Activated T-cell treated with anti-CD3 and anti-CD28 coated beads, Interleukin-2, amount 50 U/mL, for 48 hours (primary cell): ENCODE data around the gene IRF5.

Experiments used
- DNase-seq, 2 experiments: peaks; one replicate each; pipeline ENCODE4 v3.0.0-alpha.2; 2020

IRF5 gene

GRCh38 chr7:128921866-128922440 lies 15.8 kb upstream of the IRF5 start:
- peak in 1 of 2 experiments; percentile 4 for DNase-seq

- DNase-seq, result peak in 1 of 2 experiments; percentile 7
Observed at GRCh38 chr7:128922496-128923410, 15.0 kb upstream of the IRF5 start.

- DNase-seq, result no peak
Observed at GRCh38 chr7:128923411-128923800, 14.3 kb upstream of the IRF5 start.

- no peak for DNase-seq
Observed at GRCh38 chr7:128924707-128925588, 12.8 kb upstream of the IRF5 start.

- DNase-seq, result no peak
Observed at GRCh38 chr7:128928159-128928813, 9.4 kb upstream of the IRF5 start.

- DNase-seq, result no peak
Observed at GRCh38 chr7:128928882-128929788, 8.6 kb upstream of the IRF5 start.

- DNase-seq, result no peak
Observed at GRCh38 chr7:128931190-128931798, 6.4 kb upstream of the IRF5 start.

- no peak for DNase-seq
Observed at GRCh38 chr7:128931965-128932861, 5.5 kb upstream of the IRF5 start.

- DNase-seq, result no peak
Observed at GRCh38 chr7:128932862-128933179, 4.9 kb upstream of the IRF5 start.

- DNase-seq, result peak; percentile 55 to 61
Observed at GRCh38 chr7:128933180-128933891, 4.4 kb upstream of the IRF5 start.

GRCh38 chr7:128934361-128935341 lies 3.1 kb upstream of the IRF5 start:
- no peak for DNase-seq

GRCh38 chr7:128935342-128935730 lies 2.4 kb upstream of the IRF5 start:
- no peak for DNase-seq

- no peak for DNase-seq
Observed at GRCh38 chr7:128936798-128937197, 929 bp upstream of the IRF5 start.

GRCh38 chr7:128937271-128937646 lies 468 bp upstream of the IRF5 start:
- no peak for DNase-seq

- peak in 1 of 2 experiments; percentile 45 for DNase-seq
Observed at GRCh38 chr7:128938544-128939074, 882 bp downstream of the IRF5 start.

GRCh38 chr7:128939075-128939860 lies 1.5 kb downstream of the IRF5 start:
- DNase-seq, result peak in 1 of 2 experiments; percentile 35

GRCh38 chr7:128939861-128940410 lies 2.2 kb downstream of the IRF5 start:
- DNase-seq, result no peak
